CD8-positive, alpha-beta memory T cell (primary cell): Measurements from ENCODE around the gene SNX33. TPM values are rescaled to one million over a fixed set of nuclear protein-coding genes. Genes with fewer than 3 reads are reported as not detected.
A peak's percentile ranks its signal among the peaks of the same experiment; 100 is the strongest.

ENCODE experiments used
- CTCF ChIA-PET: fragments of 350-600 bp; sonication (Branson Sonifier 250); formaldehyde crosslinking; loops from one replicate; lab custom pipeline; 2021; ENCODE audit warnings: antibody characterized with exemption; lab: Charles Lee
- POLR2A ChIA-PET: fragments of 350-600 bp; sonication (Branson Sonifier 250); formaldehyde crosslinking; loops from one replicate; lab custom pipeline; 2021; ENCODE audit warnings: antibody characterized with exemption; lab: Charles Lee
- DNase-seq, 5 donors: peaks; one replicate each; pipeline versions ENCODE4 v3.0.0 to v3.0.0-alpha.2; 2020 to 2022; ENCODE audit warnings: mixed read lengths in 1 of 5
- H3K27ac ChIP-seq: one replicate; pipeline ENCODE4 v1.7.0; 2013; ENCODE audit warnings: low read depth, mild to moderate bottlenecking, low read length, moderate library complexity
- H3K27me3 ChIP-seq: 2 replicates; pipeline ENCODE4 v1.7.0; 2013; ENCODE audit warnings: low read length, mild to moderate bottlenecking; ENCODE audit not compliant: insufficient read depth, poor library complexity, severe bottlenecking
- H3K36me3 ChIP-seq: 2 replicates; pipeline ENCODE4 v1.7.0; 2013; ENCODE audit warnings: mild to moderate bottlenecking, low read length, moderate library complexity; ENCODE audit not compliant: insufficient read depth
- H3K4me1 ChIP-seq: 2 replicates; pipeline ENCODE4 v1.7.0; 2013; ENCODE audit warnings: mild to moderate bottlenecking, low read length, moderate library complexity; ENCODE audit not compliant: insufficient read depth
- H3K4me3 ChIP-seq: 2 replicates; pipeline ENCODE4 v1.7.0; 2013; ENCODE audit warnings: mild to moderate bottlenecking, low read length
- H3K9me3 ChIP-seq: 2 replicates; pipeline ENCODE4 v1.7.0; 2013; ENCODE audit warnings: mild to moderate bottlenecking, low read length
- H3K27ac Mint-ChIP-seq, 8 donors: one replicate each; pipeline ENCODE4 v1.8.0; 2020 to 2021; ENCODE audit warnings: mixed read lengths in 8 of 8, mild to moderate bottlenecking in 6 of 8, inconsistent platforms in 3 of 8, moderate library complexity in 3 of 8
- H3K27me3 Mint-ChIP-seq, 2 donors: one replicate each; pipeline ENCODE4 v1.8.0; 2020 to 2021; ENCODE audit warnings: mixed read lengths in 2 of 2, mild to moderate bottlenecking in 1 of 2, moderate library complexity in 1 of 2
- H3K36me3 Mint-ChIP-seq, 3 donors: one replicate each; pipeline ENCODE4 v1.8.0; 2020 to 2021; ENCODE audit warnings: mixed read lengths in 3 of 3, inconsistent platforms in 1 of 3, mild to moderate bottlenecking in 1 of 3
- H3K4me1 Mint-ChIP-seq, 3 donors: one replicate each; pipeline ENCODE4 v1.8.0; 2020 to 2021; ENCODE audit warnings: mixed read lengths in 3 of 3, inconsistent platforms in 1 of 3, mild to moderate bottlenecking in 1 of 3
- H3K4me3 Mint-ChIP-seq, 7 donors: one replicate each; pipeline ENCODE4 v1.8.0; 2020 to 2021; ENCODE audit warnings: mixed read lengths in 7 of 7, mild to moderate bottlenecking in 6 of 7, moderate library complexity in 4 of 7, inconsistent platforms in 2 of 7
- H3K9me3 Mint-ChIP-seq, 5 donors: one replicate each; pipeline ENCODE4 v1.8.0; 2020 to 2022; ENCODE audit warnings: mixed read lengths in 5 of 5, mild to moderate bottlenecking in 3 of 5, moderate library complexity in 2 of 5, inconsistent platforms in 1 of 5
- polyA plus RNA-seq: library from polyadenylated mRNA; unstranded; fragments of 300-500 nt; fragmentation: Illumina TruSeq; gene quantifications from one replicate; pipeline ENCODE4 v1.2.3, GENCODE V29; 2021
- total RNA-seq, 2 experiments: library from RNA; stranded (reverse); gene quantifications; one replicate each; pipeline ENCODE4 v1.2.3, GENCODE V29; 2021

SNX33 gene
- total and polyA plus RNA-seq, 3 experiments from 2014 or later: 1.1 to 3.5 (median 3.1) TPM

DNA sequence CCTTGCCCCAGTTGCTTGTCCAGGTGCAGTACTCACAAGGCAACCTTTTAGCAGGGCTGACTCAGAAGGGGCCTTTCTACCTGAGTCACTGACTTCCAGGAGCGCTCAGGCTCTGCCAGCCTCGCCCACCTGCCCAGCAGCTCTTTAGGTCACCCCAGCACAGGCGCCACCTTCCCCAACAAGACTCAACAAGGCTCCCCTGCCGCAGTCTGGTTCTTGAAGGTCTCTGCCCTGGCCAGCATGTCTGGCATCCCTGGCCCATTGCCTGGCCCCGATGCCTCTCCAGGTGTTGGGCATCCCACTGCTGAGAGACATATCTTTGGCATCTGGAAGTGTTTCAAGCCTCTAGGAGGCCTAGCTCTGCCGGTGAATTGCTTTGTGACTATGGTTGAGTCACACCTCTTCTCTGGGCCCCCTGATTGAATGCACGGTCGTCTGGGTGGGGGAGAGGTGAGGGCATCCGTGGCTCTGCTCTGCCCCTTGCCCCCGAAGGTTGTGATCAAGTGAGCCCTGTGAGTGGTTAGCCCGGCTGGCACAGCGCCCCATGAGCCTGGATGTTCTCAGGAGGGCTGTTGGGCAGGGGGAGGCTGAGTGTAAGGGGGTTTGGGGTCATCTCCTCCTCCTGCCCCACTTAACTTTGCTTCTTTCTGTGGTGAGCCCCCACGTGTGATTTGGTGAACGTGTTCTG is 21.6 kb downstream of the SNX33 start:
- Histone ChIP-seq H3K9me3 (no peaks in the 10 kb centered on the region), H3K27ac (no peak overlapping the region), H3K4me1 (no peaks in the 10 kb centered on the region), H3K4me3 (no peak overlapping the region), H3K27me3 (no peaks in the 10 kb centered on the region), H3K36me3 (no peaks in the 10 kb centered on the region)
- H3K4me1 Mint-ChIP-seq: no peaks in the 10 kb centered on the region
- H3K4me3 Mint-ChIP-seq: no peak overlapping the region
- H3K9me3 Mint-ChIP-seq: no peaks in the 10 kb centered on the region
- CTCF ChIA-PET: no interaction called here
- no peaks in the 10 kb centered on the region for H3K36me3 Mint-ChIP-seq
- POLR2A ChIA-PET: no interaction called here
- no peak for DNase-seq
- peak overlapping the region in 1 of 8 donors; percentile 82 for H3K27ac Mint-ChIP-seq
- no peaks in the 10 kb centered on the region for H3K27me3 Mint-ChIP-seq

DNA sequence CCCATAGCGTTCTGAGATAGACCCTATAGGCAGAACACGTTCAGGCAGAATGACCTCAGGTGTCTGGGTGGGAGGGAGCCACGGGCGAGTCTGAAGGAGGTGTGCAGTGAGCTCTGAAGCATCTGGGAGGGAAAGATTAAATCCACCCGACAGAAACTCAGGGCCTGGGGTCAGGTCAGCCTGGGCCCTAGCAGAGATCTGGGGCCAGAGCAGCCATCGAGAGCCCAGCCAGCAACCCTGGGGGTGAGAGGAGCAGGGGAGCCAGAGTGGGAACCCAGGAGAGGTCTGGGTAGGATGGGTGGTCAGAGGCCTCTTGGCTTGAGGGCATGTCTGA is 22.1 kb downstream of the SNX33 start:
- H3K4me1 ChIP-seq: no peaks in the 10 kb centered on the region
- no peak for DNase-seq
- no peaks in the 10 kb centered on the region for H3K9me3 Mint-ChIP-seq
- H3K4me3 Mint-ChIP-seq: no peak overlapping the region
- ChIA-PET CTCF (no interaction called here), POLR2A (no interaction called here)
- H3K27ac Mint-ChIP-seq: peak overlapping the region in 1 of 8 donors; percentile 82
- H3K27ac ChIP-seq: no peak overlapping the region
- H3K4me1 Mint-ChIP-seq: no peaks in the 10 kb centered on the region
- no peaks in the 10 kb centered on the region for H3K9me3 ChIP-seq
- H3K4me3 ChIP-seq: no peak overlapping the region
- no peaks in the 10 kb centered on the region for H3K27me3 ChIP-seq
- peaks cover 0 to 3% of the 10 kb centered on the region in 2 donors for H3K27me3 Mint-ChIP-seq
- H3K36me3 ChIP-seq: no peaks in the 10 kb centered on the region
- H3K36me3 Mint-ChIP-seq: no peaks in the 10 kb centered on the region

DNA sequence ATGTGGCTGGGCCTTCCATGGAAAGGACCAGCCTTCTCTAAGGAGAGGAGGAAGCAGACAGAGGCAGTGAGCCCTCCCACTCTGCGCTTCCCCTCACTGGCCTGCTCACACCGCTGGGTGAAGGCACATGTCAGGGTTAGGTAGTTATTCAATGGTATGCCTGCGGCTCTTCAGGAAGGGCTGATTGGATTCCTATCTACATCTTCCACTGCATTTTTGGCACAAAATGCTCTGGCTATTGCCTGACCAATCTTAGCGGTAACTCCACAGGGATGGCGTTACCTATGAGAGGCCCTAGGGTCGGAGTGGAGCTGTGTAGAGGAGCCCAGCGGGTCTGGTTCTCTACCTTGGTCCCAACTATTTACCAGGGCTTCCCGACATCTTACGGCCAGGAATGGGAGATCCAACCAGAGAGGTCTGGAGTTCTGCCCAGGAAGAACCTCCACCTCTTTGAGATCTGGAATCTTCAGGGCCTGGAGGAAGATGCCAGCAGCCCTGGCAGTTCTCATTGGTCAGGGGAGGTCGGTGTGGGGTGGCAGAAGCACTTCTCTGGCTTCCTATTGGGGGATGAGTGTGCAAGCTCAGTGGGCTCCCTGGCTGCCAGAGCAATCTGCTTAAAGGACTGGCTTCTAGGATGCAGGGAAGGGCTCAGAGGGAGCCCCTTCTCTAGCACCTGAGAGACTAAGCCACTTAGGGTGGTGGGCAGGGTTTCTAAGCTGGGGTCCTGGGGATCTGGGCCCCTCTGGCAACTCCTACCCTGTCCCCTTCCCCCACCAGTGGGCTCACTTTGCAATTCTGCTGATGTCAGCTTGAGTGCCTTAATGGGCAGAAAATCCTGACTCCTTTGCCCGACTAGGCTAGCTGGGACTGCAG is 24.3 kb downstream of the SNX33 start:
- Histone ChIP-seq H3K9me3 (no peaks in the 10 kb centered on the region), H3K36me3 (no peaks in the 10 kb centered on the region), H3K4me1 (no peaks in the 10 kb centered on the region), H3K27me3 (no peaks in the 10 kb centered on the region), H3K27ac (no peak overlapping the region), H3K4me3 (no peak overlapping the region)
- CTCF ChIA-PET: no interaction called here
- H3K4me3 Mint-ChIP-seq: peak overlapping the region in 1 of 7 donors; percentile 23
- no peaks in the 10 kb centered on the region for H3K36me3 Mint-ChIP-seq
- peaks cover 0 to 4% of the 10 kb centered on the region in 2 donors for H3K27me3 Mint-ChIP-seq
- DNase-seq: no peak
- H3K27ac Mint-ChIP-seq: peak overlapping the region in 1 of 8 donors; percentile 38
- POLR2A ChIA-PET: no interaction called here
- no peaks in the 10 kb centered on the region for H3K4me1 Mint-ChIP-seq
- no peaks in the 10 kb centered on the region for H3K9me3 Mint-ChIP-seq

DNA sequence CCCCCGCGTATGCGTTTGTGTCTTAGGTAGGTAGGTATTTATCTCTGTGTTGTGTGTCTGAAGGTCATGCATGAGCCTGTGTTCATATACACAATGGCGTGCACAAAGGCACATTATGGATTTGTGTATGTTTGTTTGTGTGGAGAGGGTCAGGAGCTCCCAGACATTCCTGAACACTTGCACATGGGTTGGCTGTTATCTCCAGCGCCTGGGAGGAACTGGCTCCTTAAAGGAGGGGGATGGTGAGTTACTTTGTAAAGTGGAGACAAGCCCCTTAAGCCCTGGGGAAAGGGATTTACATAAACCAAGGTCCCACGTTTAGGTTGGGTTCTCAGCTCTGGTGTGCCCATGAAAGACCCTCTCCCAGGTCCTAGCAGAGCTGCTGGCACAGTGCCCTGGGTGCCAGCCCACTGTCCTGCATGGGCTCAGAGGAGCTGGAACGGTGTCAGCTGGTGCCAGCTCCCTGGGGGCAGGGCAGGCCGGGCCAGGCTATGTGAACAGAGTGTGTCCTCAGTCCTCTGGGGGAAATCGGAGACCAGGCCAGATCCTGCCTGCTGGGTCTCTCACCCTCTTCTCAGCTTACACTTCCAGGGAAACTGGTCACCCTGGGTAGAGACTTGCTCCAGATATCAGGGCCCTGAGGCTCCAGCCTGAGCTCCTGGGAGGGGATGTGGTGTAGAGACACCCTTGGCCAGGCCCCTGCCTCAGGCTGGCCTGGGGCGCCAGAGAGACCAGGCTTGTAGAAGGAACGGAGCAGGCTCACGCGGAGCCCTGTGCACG is 25.1 kb downstream of the SNX33 start:
- no peaks in the 10 kb centered on the region for H3K9me3 ChIP-seq
- ChIA-PET POLR2A (no interaction called here), CTCF (interaction anchor here (1.1 kb wide), 1 partner anchor 305 kb away, joined by 5 read pairs; no protein-coding TSS in a partner anchor)
- no peaks in the 10 kb centered on the region for H3K9me3 Mint-ChIP-seq
- DNase-seq: no peak
- H3K4me1 ChIP-seq: no peaks in the 10 kb centered on the region
- H3K4me3 Mint-ChIP-seq: no peak overlapping the region
- peak overlapping the region in 1 of 8 donors; percentile 38 for H3K27ac Mint-ChIP-seq
- H3K4me3 ChIP-seq: no peak overlapping the region
- H3K36me3 Mint-ChIP-seq: no peaks in the 10 kb centered on the region
- peaks cover 0 to 4% of the 10 kb centered on the region in 2 donors for H3K27me3 Mint-ChIP-seq
- H3K27ac ChIP-seq: no peak overlapping the region
- H3K4me1 Mint-ChIP-seq: no peaks in the 10 kb centered on the region
- no peaks in the 10 kb centered on the region for H3K27me3 ChIP-seq
- H3K36me3 ChIP-seq: no peaks in the 10 kb centered on the region

DNA sequence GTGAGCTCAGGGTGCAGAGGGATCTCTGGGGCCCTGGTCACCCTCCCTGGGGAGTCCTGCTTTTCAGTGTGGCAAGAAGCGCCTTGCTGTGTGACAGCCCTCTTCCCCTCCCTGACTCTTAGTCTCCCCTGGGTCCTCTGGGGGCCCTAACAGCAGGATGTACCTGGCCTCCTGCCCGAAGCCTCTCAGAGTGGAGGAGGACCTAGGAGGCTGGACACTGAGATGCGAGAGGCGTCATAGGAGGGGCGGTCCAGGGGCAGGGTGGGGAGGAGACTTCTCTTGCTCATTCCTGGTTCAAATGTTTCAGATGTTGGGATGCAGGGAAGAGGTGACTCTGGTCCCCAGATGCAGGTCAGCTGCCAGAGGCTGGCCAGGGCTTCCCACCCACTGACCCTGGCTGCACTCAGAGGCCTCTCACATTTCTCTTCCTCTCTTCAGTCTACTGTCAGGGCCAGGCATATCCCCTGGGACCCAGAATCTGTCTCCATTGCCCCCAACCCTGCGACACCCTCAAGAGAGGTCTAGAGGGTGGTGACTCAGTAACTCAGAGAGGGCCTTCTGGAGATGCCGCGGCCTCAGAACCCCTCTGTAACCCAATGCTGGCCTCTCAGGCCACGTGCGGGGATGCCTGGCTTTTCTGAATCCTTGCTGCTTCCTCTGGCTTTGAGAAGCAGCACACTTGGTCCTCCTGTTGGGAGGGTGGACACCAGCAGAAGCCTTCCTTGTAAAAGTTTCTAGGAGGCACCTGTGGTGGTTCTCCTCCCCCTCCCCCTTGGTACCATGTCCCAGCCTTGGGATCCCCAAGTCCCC is 25.9 kb downstream of the SNX33 start:
- H3K9me3 ChIP-seq: no peaks in the 10 kb centered on the region
- Mint-ChIP-seq H3K27ac (no peak overlapping the region), H3K27me3 (peaks cover 0 to 4% of the 10 kb centered on the region in 2 donors), H3K36me3 (no peaks in the 10 kb centered on the region), H3K4me1 (no peaks in the 10 kb centered on the region), H3K4me3 (no peak overlapping the region), H3K9me3 (peaks cover 0 to under 1% (median 0%) of the 10 kb centered on the region in 5 donors)
- H3K36me3 ChIP-seq: no peaks in the 10 kb centered on the region
- H3K27ac ChIP-seq: no peak overlapping the region
- POLR2A ChIA-PET: no interaction called here
- DNase-seq: no peak
- no peaks in the 10 kb centered on the region for H3K4me1 ChIP-seq
- H3K4me3 ChIP-seq: no peak overlapping the region
- CTCF ChIA-PET: interaction anchor here (1.1 kb wide), 1 partner anchor 306 kb away, joined by 5 read pairs; no protein-coding TSS in a partner anchor
- no peaks in the 10 kb centered on the region for H3K27me3 ChIP-seq

DNA sequence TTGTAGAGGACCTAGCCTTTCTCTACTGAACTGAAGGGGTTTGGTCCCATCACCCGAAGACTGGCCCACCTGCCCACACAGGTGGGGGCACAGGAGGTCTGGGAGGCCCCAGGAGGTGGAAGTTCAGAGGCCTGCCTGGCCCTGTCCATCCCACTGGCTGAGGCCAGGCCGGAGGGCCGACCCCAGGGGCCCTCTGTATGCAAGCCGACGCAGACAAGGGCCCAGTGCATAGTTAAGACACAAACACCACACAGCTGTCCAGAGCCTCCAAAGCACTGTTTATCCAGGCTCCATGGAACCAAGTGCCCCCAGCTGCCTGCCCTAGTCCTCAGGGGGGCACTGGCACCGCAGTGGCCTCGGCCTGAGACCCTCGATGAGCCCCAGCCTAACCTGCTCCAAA is 26.7 kb downstream of the SNX33 start:
- no peaks in the 10 kb centered on the region for H3K27me3 ChIP-seq
- H3K4me1 Mint-ChIP-seq: no peaks in the 10 kb centered on the region
- ChIA-PET CTCF (no interaction called here), POLR2A (no interaction called here)
- H3K27ac ChIP-seq: no peak overlapping the region
- no peak for DNase-seq
- no peak overlapping the region for H3K4me3 ChIP-seq
- H3K27ac Mint-ChIP-seq: no peak overlapping the region
- no peaks in the 10 kb centered on the region for H3K36me3 ChIP-seq
- no peaks in the 10 kb centered on the region for H3K4me1 ChIP-seq
- no peak overlapping the region for H3K4me3 Mint-ChIP-seq
- H3K9me3 ChIP-seq: no peaks in the 10 kb centered on the region
- peaks cover 0 to 2% (median 0%) of the 10 kb centered on the region in 5 donors for H3K9me3 Mint-ChIP-seq
- peaks cover 0 to 4% of the 10 kb centered on the region in 2 donors for H3K27me3 Mint-ChIP-seq
- no peaks in the 10 kb centered on the region for H3K36me3 Mint-ChIP-seq

DNA sequence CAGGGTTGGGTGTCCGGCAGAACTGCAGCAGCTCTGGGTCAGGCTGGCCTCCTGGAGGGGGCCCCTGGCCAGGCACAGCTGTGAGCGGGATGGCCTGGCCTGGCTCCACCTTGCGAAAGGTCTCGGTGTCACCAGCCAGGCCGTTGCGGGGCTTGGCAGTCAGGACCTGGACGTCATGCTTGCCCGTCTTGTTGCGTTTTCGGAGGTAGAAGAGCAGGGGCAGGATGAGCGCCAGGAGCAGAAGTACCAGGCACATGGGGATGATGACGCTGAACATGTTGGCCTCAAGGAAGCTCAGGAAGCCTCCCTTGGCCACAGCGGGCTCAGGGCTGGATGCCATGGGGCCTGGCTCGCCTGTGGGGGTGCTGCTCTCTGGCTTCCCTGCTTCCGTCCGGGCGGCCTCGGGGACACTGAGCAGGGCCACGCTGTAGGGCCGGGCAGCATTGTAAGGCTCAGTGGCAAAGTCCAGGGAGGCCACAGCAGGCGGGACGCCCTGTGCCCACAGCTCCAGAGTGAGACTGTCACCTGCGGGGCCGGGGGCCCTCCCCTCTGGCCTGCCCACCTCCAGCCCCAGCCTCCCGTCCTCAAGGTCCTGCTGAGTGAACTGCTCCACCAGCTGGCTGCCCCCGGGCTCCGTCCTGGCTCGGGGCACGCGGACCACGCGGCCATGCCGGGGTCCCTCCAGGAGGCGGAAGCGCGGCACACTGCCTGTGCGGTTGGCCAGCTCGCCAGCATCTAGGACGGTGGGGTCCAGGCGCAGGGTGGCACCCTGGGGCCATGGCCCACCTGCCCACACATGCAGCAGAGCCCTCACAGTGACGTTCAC is 28.1 kb downstream of the SNX33 start:
- no peaks in the 10 kb centered on the region for H3K4me1 Mint-ChIP-seq
- no peak overlapping the region for H3K4me3 Mint-ChIP-seq
- Histone ChIP-seq H3K4me1 (no peaks in the 10 kb centered on the region), H3K4me3 (no peak overlapping the region), H3K27ac (no peak overlapping the region), H3K36me3 (no peaks in the 10 kb centered on the region), H3K27me3 (no peaks in the 10 kb centered on the region), H3K9me3 (no peaks in the 10 kb centered on the region)
- H3K27me3 Mint-ChIP-seq: peaks cover 0 to 5% of the 10 kb centered on the region in 2 donors
- H3K27ac Mint-ChIP-seq: no peak overlapping the region
- POLR2A ChIA-PET: no interaction called here
- H3K36me3 Mint-ChIP-seq: no peaks in the 10 kb centered on the region
- CTCF ChIA-PET: interaction anchor here (2.8 kb wide), 1 partner anchor 308 kb away, joined by 8 read pairs; no protein-coding TSS in a partner anchor
- no peak for DNase-seq
- H3K9me3 Mint-ChIP-seq: peaks cover 0 to 2% (median 0%) of the 10 kb centered on the region in 5 donors
